Activated gamma-delta T cell (primary cell): Measurements from ENCODE around the gene MYOF.
"Not testable (repeated sequence)": the region's sequence is repeated elsewhere in the genome, so short reads cannot be mapped to it uniquely, and the experiment has no call there.

Experiments used
- DNase-seq: peaks from one replicate; lab custom pipeline; 2025; lab: John Stamatoyannopoulos, UW

The MYOF gene

GRCh38 chr10:93346694-93347093, 135.4 kb downstream of the MYOF start:
- DNase-seq: no peak

GRCh38 chr10:93346108-93346507, 136.0 kb downstream of the MYOF start:
- DNase-seq: no peak

- no peak for DNase-seq
These were observed 137.4 kb downstream of the MYOF start for GRCh38 chr10:93344691-93345090.

- DNase-seq: no peak
These were observed 139.2 kb downstream of the MYOF start for GRCh38 chr10:93342921-93343320.

GRCh38 chr10:93342366-93342765, 139.8 kb downstream of the MYOF start:
- no peak for DNase-seq

- no peak for DNase-seq
These were observed 144.8 kb downstream of the MYOF start for GRCh38 chr10:93337309-93337721.

- no peak for DNase-seq
These were observed 145.5 kb downstream of the MYOF start for GRCh38 chr10:93336678-93337077.

- no peak for DNase-seq
These were observed 146.0 kb downstream of the MYOF start for GRCh38 chr10:93336110-93336509.

- DNase-seq: no peak
These were observed 147.2 kb downstream of the MYOF start for GRCh38 chr10:93334901-93335327.

GRCh38 chr10:93334181-93334580, 148.0 kb downstream of the MYOF start:
- no peak for DNase-seq

- DNase-seq: no peak
These were observed 148.7 kb downstream of the MYOF start for GRCh38 chr10:93333278-93333978.

GRCh38 chr10:93330824-93331223, 151.3 kb downstream of the MYOF start:
- no peak for DNase-seq

- no peak for DNase-seq
These were observed 162.2 kb downstream of the MYOF start for GRCh38 chr10:93319896-93320295.

- no peak for DNase-seq
These were observed 163.0 kb downstream of the MYOF start for GRCh38 chr10:93319096-93319495.

- no peak for DNase-seq
These were observed 166.9 kb downstream of the MYOF start for GRCh38 chr10:93315246-93315645.

- not testable (repeated sequence) for DNase-seq
These were observed 167.5 kb downstream of the MYOF start for GRCh38 chr10:93314656-93315055.

GRCh38 chr10:93313798-93314197, 168.3 kb downstream of the MYOF start:
- DNase-seq: no peak

- DNase-seq: no peak
These were observed 173.1 kb downstream of the MYOF start for GRCh38 chr10:93309062-93309461.

- DNase-seq: no peak
These were observed 177.0 kb downstream of the MYOF start for GRCh38 chr10:93305122-93305521.

GRCh38 chr10:93300981-93301380, 181.2 kb downstream of the MYOF start:
- DNase-seq: no peak

GRCh38 chr10:93300288-93300917, 181.7 kb downstream of the MYOF start:
- no peak for DNase-seq

- DNase-seq: no peak
These were observed 182.4 kb downstream of the MYOF start for GRCh38 chr10:93299606-93300287.

- DNase-seq: no peak
These were observed 182.9 kb downstream of the MYOF start for GRCh38 chr10:93299195-93299594.
